LoVo (cell line): ENCODE results near the gene ZHX3.

Source experiments
- DNase-seq: peaks from one replicate; pipeline ENCODE4 v3.0.0-alpha.2; 2016; ENCODE audit warnings: low spot score

ZHX3 gene

GRCh38 chr20:41293269-41294037, 24.1 kb downstream of the ZHX3 start:
- DNase-seq: no peak

DNA sequence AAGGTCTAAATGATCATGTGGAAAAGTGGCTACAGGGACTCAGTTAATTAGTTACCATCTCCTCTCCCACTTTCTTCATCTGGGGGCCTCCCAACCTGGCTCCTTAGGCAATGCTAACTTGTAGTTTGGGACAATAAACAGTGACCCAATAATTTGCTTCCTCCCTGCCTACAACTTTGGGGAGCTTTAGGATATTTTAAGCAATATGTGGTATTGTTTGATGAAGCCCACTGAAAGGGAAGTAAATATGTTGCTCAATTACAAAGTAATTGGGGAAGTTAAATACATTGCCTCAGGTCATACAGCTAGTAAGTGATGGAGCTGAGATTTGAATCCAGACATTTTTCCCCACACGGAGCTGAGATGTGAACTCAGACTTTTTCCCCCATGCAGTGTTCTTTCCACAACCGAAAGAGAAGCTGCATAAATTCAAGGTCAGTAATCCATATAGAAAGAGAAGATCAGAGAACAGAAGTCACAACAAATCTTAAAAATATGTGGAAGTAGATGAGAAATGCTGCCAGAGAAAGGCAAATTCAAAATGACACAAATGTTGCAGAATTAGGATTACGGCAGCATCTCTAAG, 26.6 kb downstream of the ZHX3 start:
- no peak for DNase-seq

GRCh38 chr20:41287327-41287726, 30.2 kb downstream of the ZHX3 start:
- DNase-seq: no peak

DNA sequence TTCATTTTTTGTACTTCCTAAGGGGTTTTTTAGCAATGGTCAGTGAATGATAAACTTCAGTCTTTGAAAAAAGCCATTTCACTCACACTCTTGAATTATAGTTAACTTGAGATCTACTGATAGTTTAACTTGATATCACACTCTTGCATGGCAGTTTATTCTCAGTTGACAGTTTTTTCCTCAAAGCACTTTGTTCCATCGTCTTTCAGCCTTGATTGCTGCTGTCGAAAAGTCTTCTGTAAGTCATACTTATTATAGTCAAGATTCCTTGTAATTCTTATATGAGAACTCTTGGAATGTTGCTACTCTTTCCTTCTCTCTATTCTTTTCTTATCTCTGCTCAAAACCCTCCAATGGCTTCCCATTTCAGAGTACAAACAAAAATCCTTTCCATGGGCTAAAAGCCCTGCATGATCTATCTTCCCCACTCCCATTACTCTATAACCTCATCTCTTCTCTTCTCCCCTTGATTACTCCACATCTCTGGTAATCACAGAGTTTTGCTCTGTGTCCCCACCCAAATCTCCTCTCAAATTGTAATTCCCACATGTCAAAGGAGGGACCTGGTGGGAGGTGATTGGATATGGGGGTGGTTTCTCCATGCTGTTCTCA, 31.2 kb downstream of the ZHX3 start:
- DNase-seq: no peak

DNA sequence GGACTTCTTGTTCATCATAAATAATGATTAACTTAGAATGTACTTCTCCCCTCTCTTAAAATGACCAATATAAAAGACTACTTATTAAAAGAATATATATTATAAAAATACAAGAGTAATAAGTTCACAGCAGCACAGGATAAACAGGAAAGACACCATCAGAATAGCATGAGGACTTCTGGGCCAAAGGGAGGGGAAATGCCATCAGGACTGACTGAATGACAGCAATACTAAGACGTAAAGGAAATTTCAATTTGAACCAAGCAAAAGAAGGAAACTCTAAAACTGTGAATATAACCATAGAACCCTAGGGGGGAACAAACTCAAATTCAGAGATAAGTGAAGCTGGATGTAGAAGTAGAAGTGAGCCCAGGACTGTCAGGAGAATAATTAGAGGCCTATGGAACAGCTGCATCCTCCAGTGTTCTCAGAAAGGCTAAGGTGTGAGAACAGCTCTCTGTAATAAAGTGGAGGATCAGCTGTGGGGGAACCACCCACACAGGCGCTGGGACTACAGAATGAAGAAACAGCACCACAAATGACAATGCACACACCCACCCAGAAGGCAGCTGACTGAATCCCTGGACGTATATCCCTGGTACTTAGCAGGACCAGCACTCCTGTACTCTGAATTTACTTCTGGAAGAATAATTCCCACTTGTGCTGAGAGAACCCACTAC, 37.8 kb downstream of the ZHX3 start:
- no peak for DNase-seq

GRCh38 chr20:41278936-41279335, 38.6 kb downstream of the ZHX3 start:
- no peak for DNase-seq

GRCh38 chr20:41277049-41277448, 40.5 kb downstream of the ZHX3 start:
- no peak for DNase-seq

GRCh38 chr20:41276317-41276751, 41.2 kb downstream of the ZHX3 start:
- no peak for DNase-seq

DNA sequence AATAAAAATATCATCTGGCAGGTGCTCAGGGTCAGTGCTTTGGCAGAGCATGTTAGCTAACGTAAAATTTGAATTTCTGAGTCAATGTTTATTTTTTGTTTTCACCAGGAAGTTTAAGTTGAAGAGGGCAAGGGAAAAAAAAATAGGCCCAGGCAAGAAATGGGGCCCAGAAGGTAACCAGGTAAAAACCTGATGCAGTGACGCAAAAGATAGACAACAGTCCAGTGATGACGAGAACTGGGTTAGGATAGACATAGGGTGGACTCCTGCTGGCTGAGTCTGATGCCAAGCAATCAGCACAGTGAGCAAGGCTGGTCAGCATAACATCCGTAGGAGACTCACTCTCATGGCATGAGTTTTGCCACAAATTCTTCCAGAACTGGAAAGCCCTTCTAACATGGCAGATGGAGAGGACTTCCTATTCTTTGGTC, 42.2 kb downstream of the ZHX3 start:
- DNase-seq: no peak

- DNase-seq: no peak
These were observed 43.4 kb downstream of the ZHX3 start for GRCh38 chr20:41274152-41274551.

GRCh38 chr20:41273445-41273844, 44.1 kb downstream of the ZHX3 start:
- DNase-seq: no peak

DNA sequence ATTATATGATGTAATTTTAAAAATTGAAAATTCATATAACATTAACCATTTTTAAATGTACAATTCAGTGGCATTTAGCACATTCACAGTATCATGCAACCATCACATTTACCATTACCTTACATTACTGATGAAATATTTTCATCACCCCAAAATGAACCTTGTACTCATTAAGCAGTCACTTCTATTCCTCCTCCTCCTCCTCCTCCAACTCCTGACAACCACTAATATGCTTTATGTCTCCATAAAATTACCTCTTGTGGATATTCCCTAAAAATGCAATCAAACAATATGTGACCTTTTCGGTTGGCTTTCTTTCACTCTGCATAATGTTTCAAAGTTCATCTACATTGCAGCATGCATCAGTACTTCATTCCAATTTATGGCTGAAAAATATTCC, 45.2 kb downstream of the ZHX3 start:
- no peak for DNase-seq

DNA sequence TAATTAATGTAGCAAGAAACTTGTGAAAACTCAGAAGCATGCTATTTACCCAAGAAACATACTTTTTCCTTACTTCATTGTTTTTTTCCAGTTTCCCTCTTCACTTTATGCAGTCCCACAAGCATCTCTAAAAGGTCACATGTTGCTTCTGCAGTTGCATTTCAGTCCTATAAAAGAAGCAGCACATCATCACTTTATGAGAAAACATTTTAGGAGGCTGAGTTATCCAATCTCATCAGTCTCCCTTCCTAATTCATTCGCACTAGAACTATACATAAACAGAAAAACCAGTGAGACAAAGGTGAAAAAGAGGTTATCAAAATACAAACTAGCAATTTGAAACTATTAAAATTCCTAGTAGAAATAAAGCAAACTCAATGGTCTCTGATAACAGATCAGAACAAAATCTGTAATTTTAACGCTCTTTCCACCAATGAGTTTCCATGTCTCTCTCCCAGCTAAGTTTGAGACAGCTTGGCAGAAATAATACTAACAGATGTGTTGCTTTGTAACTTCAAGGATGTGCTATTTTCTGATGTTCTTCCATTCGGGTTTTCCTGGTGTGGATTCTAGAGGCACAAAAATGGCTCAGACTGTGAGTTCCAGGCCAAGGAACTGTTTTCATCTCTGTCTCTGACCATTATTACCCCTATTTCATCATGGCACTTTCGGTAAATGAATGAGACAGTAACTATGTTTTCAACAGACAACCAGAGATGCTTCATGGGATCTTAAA, 48.4 kb downstream of the ZHX3 start:
- no peak for DNase-seq

- no peak for DNase-seq
These were observed 49.1 kb downstream of the ZHX3 start for GRCh38 chr20:41268402-41268801.

- no peak for DNase-seq
These were observed 51.6 kb downstream of the ZHX3 start for GRCh38 chr20:41265938-41266337.

DNA sequence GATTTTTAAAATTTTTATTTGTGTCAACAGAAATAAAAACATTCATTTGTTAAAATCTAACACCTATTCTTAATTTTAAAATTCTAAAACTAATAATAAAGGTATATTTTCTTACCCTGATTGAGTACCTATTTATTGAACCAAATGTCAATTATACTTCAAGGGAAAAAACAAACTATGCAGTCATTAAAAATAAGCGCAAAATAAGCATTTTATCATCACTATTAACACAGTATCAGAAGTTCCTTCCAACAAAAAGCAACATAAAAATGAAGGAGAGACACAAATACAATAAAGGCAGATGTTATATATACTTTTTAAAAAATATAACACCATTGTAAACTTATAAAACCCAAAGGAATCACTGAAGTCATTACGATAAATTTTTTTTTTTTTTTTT, 52.7 kb downstream of the ZHX3 start:
- DNase-seq: no peak

GRCh38 chr20:41261790-41262717, 55.5 kb downstream of the ZHX3 start:
- no peak for DNase-seq

DNA sequence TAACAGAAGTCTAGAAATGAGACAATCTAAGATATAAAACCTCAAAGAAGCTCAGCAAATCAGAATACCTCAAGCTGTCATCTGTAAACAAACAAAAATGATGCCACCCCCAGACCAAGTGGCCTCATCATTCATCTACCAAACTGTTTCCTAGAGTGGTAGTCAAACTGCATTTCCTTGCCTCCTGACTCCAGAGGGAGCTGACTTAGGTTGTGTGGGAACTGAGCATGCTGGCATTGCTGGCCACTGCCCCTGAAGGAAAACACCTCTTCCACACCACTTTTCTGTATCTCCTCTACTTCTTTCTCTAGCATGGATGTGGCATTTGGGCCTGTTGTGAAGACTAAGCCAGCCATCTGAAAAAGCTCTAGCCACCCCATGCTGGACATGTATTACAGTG, 56.3 kb downstream of the ZHX3 start:
- DNase-seq: no peak

- no peak for DNase-seq
These were observed 56.8 kb downstream of the ZHX3 start for GRCh38 chr20:41260734-41261220.

DNA sequence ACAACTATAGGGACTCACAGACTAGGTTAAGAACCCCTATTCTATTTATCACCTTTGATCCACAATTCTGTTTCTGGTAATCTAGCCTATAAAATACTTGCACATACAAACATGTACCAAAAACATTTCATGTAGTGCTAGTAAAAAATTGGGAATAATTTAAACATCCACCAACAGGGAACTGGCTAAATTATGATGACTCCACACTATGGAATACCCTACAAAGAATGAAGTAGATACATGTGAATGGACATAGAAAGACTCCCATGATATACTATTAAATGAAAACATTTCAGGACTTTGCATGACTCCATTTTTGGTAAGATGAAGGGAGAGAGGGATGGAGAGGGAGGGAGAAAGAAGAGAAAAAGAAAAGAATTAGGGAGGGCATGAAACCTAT, 58.2 kb downstream of the ZHX3 start:
- DNase-seq: no peak

DNA sequence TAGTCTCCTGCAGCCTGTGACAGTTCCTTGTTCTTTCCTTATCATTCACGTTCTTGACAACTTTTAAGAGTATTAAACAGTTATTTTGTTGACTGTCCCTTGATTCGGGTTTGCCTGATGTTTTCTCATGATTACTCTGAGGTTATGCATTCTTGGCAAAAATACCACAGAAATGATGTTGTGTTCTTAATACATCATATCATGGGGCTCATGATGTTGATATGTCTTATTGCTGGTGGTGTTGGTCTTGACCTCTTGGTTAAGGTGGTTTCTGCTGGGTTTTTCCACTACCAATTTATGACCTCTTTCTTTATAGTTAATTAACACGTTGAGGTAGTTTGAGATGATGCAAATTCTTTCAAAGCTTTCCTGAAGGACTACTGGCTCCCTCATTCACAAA, 59.1 kb downstream of the ZHX3 start:
- DNase-seq: no peak
